HepG2 (cell line): ENCODE measurements around the gene TNNI2. TPM values are rescaled to one million over a fixed set of nuclear protein-coding genes. Genes with fewer than 3 reads are reported as not detected.

Source experiments
- ATAC-seq: fragments of 200-7000 bp; cut with Tn5 transposase; 3 replicates; pipeline ENCODE4 v1.9.1; 2020; ENCODE audit warnings: mild to moderate bottlenecking, moderate library complexity
- BruUV-seq: library from RNA; stranded (reverse); fragments of 400-500 nt; replicated peaks from 2 replicates; lab custom pipeline; 2021; lab: Mats Ljungman, UMichigan
- CTCF ChIA-PET: fragments of 300-600 bp; formaldehyde crosslinking; extraction: SDS; loops from one replicate; lab custom pipeline; 2021; ENCODE audit warnings: low total read pairs, inconsistent platforms, low intra/inter-chr PET ratio; lab: Yijun Ruan, JAX
- POLR2A ChIA-PET: fragments of 350-600 bp; sonication (Branson Sonifier 250); formaldehyde crosslinking; loops from one replicate; lab custom pipeline; 2020; ENCODE audit warnings: antibody characterized with exemption, inconsistent platforms; lab: Yijun Ruan, JAX
- DNase-seq: peaks from one replicate; pipeline ENCODE4 v3.0.0-alpha.2; 2015; ENCODE audit warnings: low spot score
- FAIRE-seq: peaks from 3 replicates; lab custom pipeline; 2011; peaks lifted over from hg19 to GRCh38; lab: Jason Lieb, UNC
- H2AFZ ChIP-seq: one replicate; pipeline ENCODE4 v1.6.1; 2011; ENCODE audit warnings: low read length, inconsistent platforms
- H3K27ac ChIP-seq: fragments of 300-600 bp; 3 replicates; pipeline ENCODE4 v1.8.0; 2011; ENCODE audit warnings: mixed run types, mild to moderate bottlenecking, mixed read lengths, low read length, inconsistent platforms; ENCODE audit not compliant: insufficient read depth; ENCODE audit errors: extremely low read length
- H3K27me3 ChIP-seq, 2 experiments: fragments of 200-600 bp in 1 of 2; 2 replicates in 1 of 2; 3 replicates in 1 of 2; pipeline versions ENCODE4 v1.6.0 to v1.8.0; 2011; ENCODE audit warnings: low read length in 2 of 2, mild to moderate bottlenecking in 2 of 2, moderate library complexity in 2 of 2, inconsistent platforms in 1 of 2; ENCODE audit not compliant: insufficient read depth in 2 of 2, control insufficient read depth in 1 of 2
- H3K36me3 ChIP-seq, 2 experiments: fragments of 200-600 bp in 1 of 2; replicated peaks in 1 of 2; 2 replicates in 1 of 2; 3 replicates in 1 of 2; pipeline versions ENCODE4 v1.5.1 to v1.8.0; 2011; ENCODE audit warnings: low read length in 2 of 2, inconsistent platforms in 1 of 2; ENCODE audit not compliant: insufficient read depth in 2 of 2, control insufficient read depth in 1 of 2
- H3K4me1 ChIP-seq: 2 replicates; pipeline ENCODE4 v1.5.1; 2012; ENCODE audit warnings: low read length, inconsistent platforms; ENCODE audit not compliant: insufficient read depth
- H3K4me2 ChIP-seq: 2 replicates; pipeline ENCODE4 v1.6.0; 2011; ENCODE audit warnings: low read depth, low read length, inconsistent platforms
- H3K4me3 ChIP-seq, 3 experiments: fragments of 200-600 bp in 1 of 3; sonication (generic), shearing (Covaris generic) in 1 of 3; replicated peaks in 1 of 3; 2 replicates each; pipeline ENCODE4 v1.5.1; 2011 to 2016; ENCODE audit warnings: low read length in 3 of 3, inconsistent platforms in 2 of 3, low read depth in 2 of 3, mild to moderate bottlenecking in 2 of 3, control low read depth in 1 of 3, mixed read lengths in 1 of 3; ENCODE audit not compliant: insufficient read depth in 1 of 3
- H3K79me2 ChIP-seq: one replicate; pipeline ENCODE4 v1.6.1; 2011; ENCODE audit warnings: low read length, inconsistent platforms; ENCODE audit not compliant: insufficient read depth
- H3K9ac ChIP-seq: 2 replicates; pipeline ENCODE4 v1.6.0; 2011; ENCODE audit warnings: mild to moderate bottlenecking, low read depth, low read length, inconsistent platforms; ENCODE audit not compliant: insufficient read depth
- H3K9me3 ChIP-seq: 2 replicates; pipeline ENCODE4 v1.5.1; 2012; ENCODE audit warnings: mild to moderate bottlenecking, low read length
- H4K20me1 ChIP-seq: 2 replicates; pipeline ENCODE4 v1.6.0; 2011; ENCODE audit warnings: inconsistent platforms, mild to moderate bottlenecking, low read length, moderate library complexity; ENCODE audit not compliant: insufficient read depth
- FOXC1 ChIP-seq: sonication (generic); formaldehyde crosslinking; IDR thresholded peaks from 2 replicates; pipeline ENCODE4 v1.8.0; 2022; ENCODE audit warnings: mild to moderate bottlenecking, missing genetic modification reagents, borderline replicate concordance
- GZF1 ChIP-seq: sonication (generic); formaldehyde crosslinking; IDR thresholded peaks from 2 replicates; pipeline ENCODE4 v1.5.1; 2020; ENCODE audit warnings: mild to moderate bottlenecking, missing genetic modification reagents
- ISX ChIP-seq: sonication (generic); formaldehyde crosslinking; conservative IDR thresholded peaks from 2 replicates; pipeline ENCODE4 v1.5.0; 2020; ENCODE audit warnings: missing genetic modification reagents
- MTA3 ChIP-seq: sonication (generic); formaldehyde crosslinking; IDR thresholded peaks from 2 replicates; pipeline ENCODE4 v1.4.0; 2020; ENCODE audit warnings: missing genetic modification reagents
- POLR2AphosphoS5 ChIP-seq: IDR thresholded peaks from 2 replicates; pipeline ENCODE4 v1.6.1; 2012; ENCODE audit warnings: low read depth, low read length
- TBX3 ChIP-seq: fragments of 450-650 bp; IDR thresholded peaks from 2 replicates; pipeline ENCODE4 v1.6.1; 2017; ENCODE audit warnings: antibody characterized with exemption, mild to moderate bottlenecking, inconsistent platforms, borderline replicate concordance
- TGIF2 ChIP-seq: IDR thresholded peaks from 2 replicates; pipeline ENCODE4 v1.6.1; 2016; ENCODE audit warnings: control low read depth, missing compliant biosample characterization
- ZNF225 ChIP-seq: sonication (generic); formaldehyde crosslinking; IDR thresholded peaks from 2 replicates; pipeline ENCODE4 v1.4.0; 2020; ENCODE audit warnings: mild to moderate bottlenecking, missing genetic modification reagents
- ZNF232 ChIP-seq: sonication (generic); formaldehyde crosslinking; IDR thresholded peaks from 2 replicates; pipeline ENCODE4 v1.4.0; 2020; ENCODE audit warnings: missing genetic modification reagents, borderline replicate concordance
- ZNF430 ChIP-seq: sonication (generic); formaldehyde crosslinking; IDR thresholded peaks from 2 replicates; pipeline ENCODE4 v1.9.0; 2021; ENCODE audit warnings: mild to moderate bottlenecking, missing genetic modification reagents
- WGBS: methylation state at CpG from one replicate; pipeline ENCODE4 v1.1.6; 2017; ENCODE audit warnings: low lambda C conversion rate; 5-methylcytosine and 5-hydroxymethylcytosine counted together
- in situ Hi-C: cut with HindIII; loops from 2 replicates; pipeline ENCODE4 v1.10.0; 2017; ENCODE audit warnings: low pct_unique_long_range_greater_than_20kb; ENCODE audit not compliant: extremely low pct_ligation_motif_present
- intact Hi-C: fragments of 100-400 bp; cut with micrococcal nuclease; formaldehyde crosslinking; loops from one replicate; pipeline ENCODE4 v1.10.0; 2022; ENCODE audit not compliant: unreplicated experiment
- polyA plus RNA-seq, 8 experiments: library from polyadenylated mRNA; depleted of rRNA in 3 of 8; stranded (reverse) in 7 of 8; unstranded in 1 of 8; fragments of >200 nt; fragmentation: Illumina TruSeq in 4 of 8; extraction: Trizol in 4 of 8; gene quantifications; 2 replicates each; pipeline versions ENCODE4 v1.2.1 to v1.2.3, GENCODE V29; 2011 to 2016; ENCODE audit warnings: low read depth in 4 of 8, missing spikeins in 1 of 8, mixed read lengths in 1 of 8; ENCODE audit not compliant: insufficient read depth in 1 of 8
- total RNA-seq, 5 experiments: library from RNA; depleted of rRNA; stranded (reverse); fragments of >200 nt; fragmentation: Illumina TruSeq; extraction: Trizol; gene quantifications; 2 replicates each; pipeline ENCODE4 v1.2.3, GENCODE V29; 2016; ENCODE audit warnings: low read depth in 1 of 5
- TF ChIP-seq, protein P1 (sequence below): sonication (generic); formaldehyde crosslinking; conservative IDR thresholded peaks from 2 replicates; pipeline ENCODE4 v1.4.0; 2020; ENCODE audit warnings: missing genetic modification reagents
- TF ChIP-seq, protein P2 (sequence below): sonication (generic); formaldehyde crosslinking; IDR thresholded peaks from 2 replicates; pipeline ENCODE4 v1.9.0; 2021; ENCODE audit warnings: missing genetic modification reagents, borderline replicate concordance

The TNNI2 gene
- total and polyA plus RNA-seq, 2 of the 13 experiments (the other 11 are each of a cell fraction or from before 2014, with no cell fraction given): 7.2 to 12.0 TPM

DNA sequence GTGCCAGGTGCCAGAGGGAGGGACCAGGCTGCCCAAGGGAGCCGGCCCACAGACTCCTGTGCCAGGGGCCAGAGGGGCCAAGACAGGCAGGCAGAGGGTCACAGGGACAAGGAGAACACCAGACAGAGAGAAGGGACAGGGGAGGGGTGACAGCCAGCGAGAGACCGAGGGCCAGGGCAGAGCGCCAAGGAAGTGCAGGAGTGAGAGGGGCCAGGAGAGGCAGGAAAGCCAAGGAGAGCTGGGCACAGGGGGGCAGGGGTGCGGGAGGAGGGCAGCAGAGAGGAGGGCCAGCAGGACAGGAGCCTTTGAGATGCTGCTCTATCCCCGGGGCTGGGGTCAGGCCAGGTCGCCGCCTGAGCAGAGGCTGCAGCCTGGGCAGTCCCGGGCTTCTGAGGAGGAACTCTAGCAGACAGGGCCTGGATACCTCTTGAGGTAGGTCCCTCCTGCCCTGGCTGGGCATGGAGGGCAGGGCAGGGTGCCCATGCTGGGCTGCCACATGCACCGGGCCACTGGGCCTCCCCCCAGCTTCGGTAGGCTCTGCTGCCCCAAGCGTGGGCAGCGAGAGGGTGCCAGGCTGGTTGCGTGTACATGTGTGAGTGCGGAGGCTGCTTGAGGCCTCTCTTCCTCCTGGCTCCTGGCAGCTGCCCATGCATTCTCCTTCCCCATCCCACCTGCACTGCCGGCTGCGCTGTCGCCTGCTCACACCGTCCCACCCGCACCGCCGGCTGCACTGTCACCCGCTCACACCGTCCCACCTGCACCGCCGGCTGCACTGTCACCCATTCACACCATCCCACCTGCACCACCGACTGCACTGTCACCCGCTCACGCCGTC, 26.3 kb downstream of the TNNI2 start (continued):
- no peak for TF ChIP-seq ISX (CRISPR knock-in tag)
- no peak for TF ChIP-seq TBX3
- TF ChIP-seq MTA3 (CRISPR knock-in tag): no peak
- TF ChIP-seq, all 625 proteins: peak for 0

- H3K27me3 ChIP-seq: peaks cover 28 to 82% of the 10 kb centered on the region in 2 experiments
- no peak for ATAC-seq
- H3K4me1 ChIP-seq: no peaks in the 10 kb centered on the region
- H3K4me2 ChIP-seq: no peak overlapping the region
- H3K9ac ChIP-seq: no peak overlapping the region
- WGBS: no CpG with 5 or more reads among the region's 8 CpGs
- CTCF ChIA-PET: no interaction called here
- no peak overlapping the region for H2AFZ ChIP-seq
- BruUV-seq: no TSS peak
- no peaks in the 10 kb centered on the region for H4K20me1 ChIP-seq
- H3K36me3 ChIP-seq: no peaks in the 10 kb centered on the region
- no peak overlapping the region for H3K4me3 ChIP-seq
- in situ Hi-C loops: no loop called here
- FAIRE-seq: no peak
- DNase-seq: no peak
- POLR2A ChIA-PET: no interaction called here
- no peak overlapping the region for H3K27ac ChIP-seq
- TF ChIP-seq, protein P1, sequence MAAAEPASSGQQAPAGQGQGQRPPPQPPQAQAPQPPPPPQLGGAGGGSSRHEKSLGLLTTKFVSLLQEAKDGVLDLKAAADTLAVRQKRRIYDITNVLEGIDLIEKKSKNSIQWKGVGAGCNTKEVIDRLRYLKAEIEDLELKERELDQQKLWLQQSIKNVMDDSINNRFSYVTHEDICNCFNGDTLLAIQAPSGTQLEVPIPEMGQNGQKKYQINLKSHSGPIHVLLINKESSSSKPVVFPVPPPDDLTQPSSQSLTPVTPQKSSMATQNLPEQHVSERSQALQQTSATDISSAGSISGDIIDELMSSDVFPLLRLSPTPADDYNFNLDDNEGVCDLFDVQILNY (CRISPR knock-in tag): no peak
- TF ChIP-seq, protein P2, sequence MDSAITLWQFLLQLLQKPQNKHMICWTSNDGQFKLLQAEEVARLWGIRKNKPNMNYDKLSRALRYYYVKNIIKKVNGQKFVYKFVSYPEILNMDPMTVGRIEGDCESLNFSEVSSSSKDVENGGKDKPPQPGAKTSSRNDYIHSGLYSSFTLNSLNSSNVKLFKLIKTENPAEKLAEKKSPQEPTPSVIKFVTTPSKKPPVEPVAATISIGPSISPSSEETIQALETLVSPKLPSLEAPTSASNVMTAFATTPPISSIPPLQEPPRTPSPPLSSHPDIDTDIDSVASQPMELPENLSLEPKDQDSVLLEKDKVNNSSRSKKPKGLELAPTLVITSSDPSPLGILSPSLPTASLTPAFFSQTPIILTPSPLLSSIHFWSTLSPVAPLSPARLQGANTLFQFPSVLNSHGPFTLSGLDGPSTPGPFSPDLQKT (CRISPR knock-in tag): no peak
- TF ChIP-seq ZNF232 (CRISPR knock-in tag) (no peak), ZNF225 (CRISPR knock-in tag) (no peak), TGIF2 (no peak), POLR2AphosphoS5 (no peak), ZNF430 (CRISPR knock-in tag) (no peak), FOXC1 (CRISPR knock-in tag) (no peak), GZF1 (no peak)
- H3K79me2 ChIP-seq: no peaks in the 10 kb centered on the region
- intact Hi-C loops: no loop called here
- H3K9me3 ChIP-seq: no peaks in the 10 kb centered on the region
Measured at GRCh38 chr11:1866226-1866625, 27.4 kb downstream of the TNNI2 start.
